ENCODE data around the gene PLCH2. TPM values are rescaled to one million over a fixed set of nuclear protein-coding genes. Genes with fewer than 3 reads are reported as not detected.

Gene PLCH2
- total RNA-seq, 1 donor from 2014 or later = 0.46 TPM

GRCh38 chr1:2530513-2531361, 54.6 kb downstream of the PLCH2 start:
- intact Hi-C loops (cut with DNase I) = no loop called here
- DNase-seq (ENCODE audit: missing footprints) = no peak

GRCh38 chr1:2532485-2533160, 56.5 kb downstream of the PLCH2 start:
- DNase-seq (ENCODE audit: missing footprints) = no peak
- intact Hi-C loops (cut with DNase I) = no loop called here
- ATAC-seq = no peak

More at GRCh38 chr1:2530513-2531361, 54.6 kb downstream of the PLCH2 start:
- no peak for ATAC-seq

GRCh38 chr1:2533365-2533764, 57.3 kb downstream of the PLCH2 start:
- no peak for ATAC-seq
- intact Hi-C loops (cut with DNase I) = no loop called here
- DNase-seq (ENCODE audit: missing footprints) = no peak

- intact Hi-C loops (cut with DNase I) = no loop called here
- ATAC-seq (no peak), DNase-seq (ENCODE audit: missing footprints) (no peak)
Measured at GRCh38 chr1:2534315-2534686, 58.2 kb downstream of the PLCH2 start.

GRCh38 chr1:2534687-2535441, 58.8 kb downstream of the PLCH2 start:
- no peak for DNase-seq (ENCODE audit: missing footprints)
- no peak for ATAC-seq
- intact Hi-C loops (cut with DNase I) = no loop called here

- ATAC-seq = no peak
- no peak for DNase-seq (ENCODE audit: missing footprints)
- intact Hi-C loops (cut with DNase I) = no loop called here
Measured at GRCh38 chr1:2535455-2535854, 59.4 kb downstream of the PLCH2 start.

- intact Hi-C loops (cut with DNase I) = no loop called here
- no peak for DNase-seq (ENCODE audit: missing footprints)
- no peak for ATAC-seq
Measured at GRCh38 chr1:2535981-2536380, 59.9 kb downstream of the PLCH2 start.

GRCh38 chr1:2537784-2538115, 61.7 kb downstream of the PLCH2 start:
- DNase-seq (ENCODE audit: missing footprints) = no peak

GRCh38 chr1:2538376-2538775, 62.3 kb downstream of the PLCH2 start:
- no peak for DNase-seq (ENCODE audit: missing footprints)
- intact Hi-C loops (cut with DNase I) = no loop called here
- no peak for ATAC-seq

More at GRCh38 chr1:2537784-2538115, 61.7 kb downstream of the PLCH2 start:
- intact Hi-C loops (cut with DNase I) = no loop called here
- no peak for ATAC-seq

GRCh38 chr1:2538872-2539271, 62.8 kb downstream of the PLCH2 start:
- ATAC-seq (no peak), DNase-seq (ENCODE audit: missing footprints) (no peak)
- intact Hi-C loops (cut with DNase I) = no loop called here

- intact Hi-C loops (cut with DNase I) = no loop called here
Measured at GRCh38 chr1:2539312-2539907, 63.3 kb downstream of the PLCH2 start.

GRCh38 chr1:2540816-2541492, 64.9 kb downstream of the PLCH2 start:
- ATAC-seq = no peak
- DNase-seq (ENCODE audit: missing footprints) = no peak
- intact Hi-C loops (cut with DNase I) = loop anchor here (10.0 kb wide), 1 partner anchor 346 kb away; the partner anchor contains the start of gene FAAP20

More at GRCh38 chr1:2539312-2539907, 63.3 kb downstream of the PLCH2 start:
- no peak for ATAC-seq
- DNase-seq (ENCODE audit: missing footprints) = no peak

GRCh38 chr1:2541619-2542245, 65.6 kb downstream of the PLCH2 start:
- DNase-seq (ENCODE audit: missing footprints) (no peak), ATAC-seq (no peak)
- intact Hi-C loops (cut with DNase I) = loop anchor here (10.0 kb wide), 1 partner anchor 347 kb away; the partner anchor contains the start of gene FAAP20

GRCh38 chr1:2542246-2542915, 66.3 kb downstream of the PLCH2 start:
- ATAC-seq (no peak), DNase-seq (ENCODE audit: missing footprints) (no peak)
- intact Hi-C loops (cut with DNase I) = loop anchor here (10.0 kb wide), 1 partner anchor 348 kb away; the partner anchor contains the start of gene FAAP20

- intact Hi-C loops (cut with DNase I) = loop anchor here (10.0 kb wide), 1 partner anchor 349 kb away; the partner anchor contains the start of gene FAAP20
- ATAC-seq = no peak
- DNase-seq (ENCODE audit: missing footprints) = no peak
Measured at GRCh38 chr1:2543543-2544092, 67.5 kb downstream of the PLCH2 start.

GRCh38 chr1:2544093-2544874, 68.2 kb downstream of the PLCH2 start:
- intact Hi-C loops (cut with DNase I) = loop anchor here (10.0 kb wide), 1 partner anchor 349 kb away; the partner anchor contains the start of gene FAAP20
- no peak for ATAC-seq
- DNase-seq (ENCODE audit: missing footprints) = no peak
